ENCODE measurements around the gene TIGD3.

DNA sequence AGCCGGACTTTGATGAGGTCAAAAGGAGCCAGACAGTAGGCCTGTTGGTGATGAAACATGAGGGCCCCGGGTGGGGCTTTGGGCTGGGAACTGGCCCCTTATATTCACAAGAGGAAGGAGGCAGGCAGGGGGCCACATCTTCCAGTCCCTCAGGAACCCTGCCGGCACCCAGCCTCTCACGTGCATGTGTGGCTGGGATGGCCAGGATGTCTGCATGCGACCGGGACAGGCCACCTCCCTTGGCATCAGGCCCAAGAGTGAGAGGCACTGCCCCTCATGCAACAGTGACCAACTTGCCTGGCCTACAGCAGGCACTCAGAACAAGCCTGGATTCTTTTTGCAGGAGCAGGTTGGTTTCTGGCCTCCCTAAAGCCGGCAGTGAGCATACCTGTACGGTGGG lies 22.5 kb downstream of the TIGD3 start:
- TF ChIP-seq CTCF (IDR thresholded peaks at IDR 0.05) (no peak), POLR2A (IDR thresholded peaks at IDR 0.05) (no peak)
